Measurements from ENCODE around the gene OR51Q1.

The OR51Q1 gene, protein sequence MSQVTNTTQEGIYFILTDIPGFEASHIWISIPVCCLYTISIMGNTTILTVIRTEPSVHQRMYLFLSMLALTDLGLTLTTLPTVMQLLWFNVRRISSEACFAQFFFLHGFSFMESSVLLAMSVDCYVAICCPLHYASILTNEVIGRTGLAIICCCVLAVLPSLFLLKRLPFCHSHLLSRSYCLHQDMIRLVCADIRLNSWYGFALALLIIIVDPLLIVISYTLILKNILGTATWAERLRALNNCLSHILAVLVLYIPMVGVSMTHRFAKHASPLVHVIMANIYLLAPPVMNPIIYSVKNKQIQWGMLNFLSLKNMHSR
- 0 reads per million in 3 experiments for total RNA-seq

DNA sequence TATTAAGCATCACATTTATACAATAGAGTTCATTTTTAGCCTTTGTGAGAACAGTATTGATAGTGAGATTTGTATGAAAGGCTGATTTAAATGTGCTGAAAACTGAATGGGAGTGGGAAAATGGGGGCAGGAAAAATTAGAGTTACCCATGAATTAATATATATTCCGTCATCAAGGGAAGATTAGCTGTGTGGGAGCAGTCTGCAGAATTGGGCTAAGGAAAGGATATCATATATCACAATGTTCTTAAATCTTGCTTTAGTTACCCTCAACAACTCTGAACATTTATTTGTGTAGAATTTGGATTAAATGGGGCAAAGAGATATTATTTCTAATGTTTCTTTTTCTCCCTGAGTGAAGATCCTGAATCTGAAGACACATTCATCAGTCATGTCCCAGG, at the start of gene OR51Q1:
TSS of gene OR51Q1 (plus strand) at position 301 of the 400 bp plus-strand sequence. CDS start at position 391, 90 bp downstream.
- DNase-seq: no peak

DNA sequence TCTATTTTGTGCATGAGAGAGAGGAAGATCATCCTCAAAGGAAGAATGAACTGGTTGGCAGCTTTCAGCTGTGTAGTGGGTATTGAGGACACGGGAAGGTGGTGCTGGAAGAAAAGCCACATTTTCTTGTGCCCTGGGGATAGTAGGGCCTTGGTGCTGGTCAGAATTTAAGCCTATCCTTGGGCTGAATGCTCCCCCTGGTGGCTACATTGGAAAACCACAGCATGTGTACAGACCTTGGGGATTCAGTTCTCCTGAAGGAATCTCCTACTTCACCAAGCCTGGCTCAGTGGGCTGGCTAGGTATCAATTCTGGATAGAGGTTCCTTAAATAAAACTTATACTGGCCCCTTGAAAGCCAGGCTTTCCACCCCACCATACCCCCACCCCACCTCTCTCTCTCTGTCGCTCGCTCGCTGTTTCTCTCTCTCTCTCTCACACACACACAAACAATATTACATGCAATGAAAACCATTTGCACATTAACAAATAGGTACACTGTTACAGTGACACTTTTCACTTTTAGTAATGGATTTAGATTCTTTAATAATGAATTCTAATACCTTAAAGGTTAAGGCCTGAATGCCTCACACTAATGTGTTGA, 41.1 kb upstream of the OR51Q1 start:
- no peak for DNase-seq

DNA sequence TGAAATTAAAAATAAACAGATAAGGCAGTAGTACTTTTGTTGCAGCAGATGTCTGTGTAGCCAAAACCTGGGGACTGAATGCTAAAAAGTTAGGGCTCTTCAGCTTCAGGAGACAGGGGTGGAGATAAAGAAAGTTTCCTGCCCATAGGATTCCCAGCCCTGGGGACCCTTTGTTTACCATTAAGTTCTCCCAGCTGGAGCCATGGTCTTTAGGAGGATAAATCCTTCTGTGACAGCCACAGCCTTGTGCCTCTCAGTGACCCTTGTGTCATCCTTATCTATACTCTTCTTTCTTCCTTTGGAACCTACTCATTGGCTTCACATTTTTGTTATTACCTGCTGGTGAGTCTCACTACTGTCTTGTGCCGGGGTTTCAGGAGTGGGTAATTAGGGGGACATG, 38.3 kb upstream of the OR51Q1 start, which contains the start of gene OR51M1:
TSS of gene OR51M1 (plus strand) at position 237 of the 400 bp plus-strand sequence. CDS start 5,587 bp downstream, outside the sequence.
- no peak for DNase-seq

DNA sequence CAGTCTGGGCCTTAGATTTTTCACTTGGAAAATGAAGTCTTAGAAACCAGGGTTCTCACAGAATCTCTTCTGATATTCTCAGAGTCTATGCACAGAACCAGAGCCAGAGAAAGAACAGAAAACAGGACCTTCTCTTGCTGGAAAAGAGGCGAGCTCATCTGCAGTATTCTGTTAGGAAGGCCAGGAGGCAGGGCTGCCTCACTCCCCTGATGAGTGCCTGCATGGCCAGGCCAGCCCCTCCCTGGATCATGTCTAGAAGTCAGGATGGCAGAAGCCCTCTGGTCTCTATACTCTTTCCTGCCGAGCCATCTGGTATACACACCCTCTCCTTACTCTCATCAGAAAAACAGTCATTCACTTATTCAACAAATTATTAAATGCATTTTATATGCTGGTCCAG, 37.6 kb upstream of the OR51Q1 start:
- DNase-seq: no peak

DNA sequence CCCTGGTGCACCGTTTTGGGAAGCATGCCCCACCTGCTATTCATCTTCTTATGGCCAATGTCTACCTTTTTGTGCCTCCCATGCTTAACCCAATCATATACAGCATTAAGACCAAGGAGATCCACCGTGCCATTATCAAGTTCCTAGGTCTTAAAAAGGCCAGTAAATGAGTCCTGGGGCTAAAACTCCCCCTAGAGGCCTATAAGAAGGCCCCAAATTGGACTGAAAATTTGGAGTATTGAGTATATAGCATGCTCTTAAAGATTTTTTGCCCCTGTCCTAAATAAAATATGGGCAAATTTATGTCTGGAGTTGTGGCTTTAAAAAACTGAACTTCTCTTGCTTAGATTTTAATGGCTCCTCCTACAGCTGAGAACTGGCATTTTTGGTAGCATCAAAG, 31.7 kb upstream of the OR51Q1 start:
- DNase-seq: no peak

DNA sequence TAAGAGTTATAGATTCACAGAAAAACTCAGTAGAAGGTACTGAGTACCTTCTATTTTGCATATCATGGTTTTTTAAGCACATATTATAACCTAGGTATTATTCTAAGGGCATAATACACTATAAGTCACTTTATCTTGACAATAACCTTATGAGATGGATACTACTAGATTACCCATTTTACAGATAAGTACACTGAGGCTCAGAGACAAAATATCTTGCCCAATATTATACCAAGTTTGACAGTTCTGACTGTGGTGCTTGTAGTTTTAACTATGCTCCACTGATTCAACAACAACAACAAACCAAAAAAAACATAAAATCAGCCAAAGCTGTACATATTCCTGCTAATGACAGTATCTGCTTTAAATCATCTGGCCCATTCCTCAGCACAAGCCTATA, 27.8 kb upstream of the OR51Q1 start:
- DNase-seq: no peak

DNA sequence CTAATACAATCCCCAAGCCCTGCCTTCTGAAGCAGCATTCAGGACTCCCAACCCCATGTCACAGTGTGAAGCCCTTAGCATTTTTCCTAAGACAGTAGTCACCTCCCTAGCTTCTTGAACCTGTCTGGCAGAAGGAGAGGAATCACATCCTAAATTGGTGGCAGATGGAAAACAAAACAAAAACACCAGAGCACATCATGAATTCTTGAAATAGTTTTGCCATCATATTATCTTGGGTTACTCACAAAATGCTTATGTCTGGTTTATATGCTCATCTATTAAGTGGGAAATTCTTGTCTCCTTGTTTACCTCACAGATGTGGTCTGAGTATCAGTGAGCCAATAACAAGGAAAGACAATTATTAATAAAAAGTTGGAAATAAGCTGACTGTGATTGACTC, 23.0 kb upstream of the OR51Q1 start:
- DNase-seq: no peak

DNA sequence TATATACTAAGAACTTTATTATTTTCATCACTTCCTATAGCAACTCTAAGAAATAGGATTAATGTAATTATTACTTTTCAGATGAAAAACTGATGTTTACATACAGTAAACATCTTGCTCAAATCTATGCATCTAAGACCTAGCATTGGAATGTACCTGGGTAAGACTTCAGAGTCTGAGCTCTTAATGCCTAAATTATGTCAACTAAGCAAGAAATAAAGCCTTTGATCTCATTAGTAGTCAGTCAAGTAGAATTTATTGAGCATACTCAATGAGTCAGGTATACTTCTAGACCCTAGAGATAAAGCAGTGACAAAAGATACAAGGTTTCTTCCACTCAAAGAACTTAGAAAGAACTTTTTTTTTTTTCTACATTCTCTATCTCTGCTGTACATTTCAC, 16.7 kb upstream of the OR51Q1 start:
- no peak for DNase-seq

DNA sequence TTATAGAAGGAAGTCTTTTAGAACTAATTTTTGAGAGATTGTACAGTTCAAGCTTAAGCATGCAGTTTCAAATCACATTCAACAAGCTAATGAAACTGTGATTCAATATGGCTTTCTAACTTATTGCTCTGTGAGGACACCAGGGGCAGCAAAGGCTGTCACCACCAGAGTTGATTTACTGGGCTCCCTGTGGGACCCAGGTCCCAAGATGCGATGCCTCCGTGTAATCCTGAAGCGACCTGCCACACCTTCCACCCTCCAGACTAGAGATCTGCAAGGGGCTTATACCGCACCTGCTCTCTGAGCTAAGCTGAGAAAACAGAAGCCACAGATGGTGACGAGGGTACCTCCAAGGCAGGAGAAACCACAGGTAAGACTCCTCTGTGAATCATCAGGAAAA, 918 bp upstream of the OR51Q1 start:
- no peak for DNase-seq

DNA sequence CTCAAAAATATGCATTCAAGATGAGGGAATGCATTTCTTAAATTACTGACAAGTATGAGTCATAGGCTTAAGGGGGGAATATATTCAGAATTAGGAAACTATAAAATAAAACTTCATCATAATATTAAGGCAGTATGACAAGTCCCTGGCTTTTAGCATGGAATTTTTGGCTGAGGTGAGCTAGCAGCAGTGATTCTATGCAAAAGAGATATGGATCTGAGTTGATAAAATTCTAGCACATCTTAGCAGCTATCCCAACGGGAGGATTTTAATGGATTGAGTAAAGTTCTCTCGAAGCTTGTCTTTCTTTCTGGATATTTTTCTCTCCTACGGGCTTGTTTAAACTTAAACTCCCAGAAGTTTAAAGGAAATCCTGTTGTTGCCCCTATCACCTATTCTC, 1.2 kb downstream of the OR51Q1 start:
- DNase-seq: no peak

DNA sequence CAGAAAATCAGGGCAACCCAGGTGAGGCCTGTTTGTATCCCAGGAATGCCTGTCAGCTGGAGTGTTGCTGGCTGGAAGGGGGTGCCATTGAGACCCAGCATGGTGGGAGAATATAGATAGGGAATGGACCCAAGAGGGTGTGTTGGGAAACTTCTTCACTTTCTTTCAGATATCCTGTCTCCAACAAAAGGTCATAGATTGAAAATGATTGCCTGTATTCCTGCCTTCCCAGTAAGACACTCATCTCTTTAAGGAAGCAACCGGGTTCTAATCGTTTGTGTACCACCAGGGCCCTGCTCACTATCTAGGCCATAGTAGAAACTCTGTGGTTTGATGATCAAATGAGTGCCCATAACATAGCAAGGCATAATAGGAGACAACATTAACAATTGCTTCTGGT, 19.5 kb downstream of the OR51Q1 start, which contains the start of gene OR51I1:
TSS of gene OR51I1 (minus strand) at position 101 of the 400 bp plus-strand sequence. CDS start at position 101, 0 bp downstream.
- DNase-seq: no peak

DNA sequence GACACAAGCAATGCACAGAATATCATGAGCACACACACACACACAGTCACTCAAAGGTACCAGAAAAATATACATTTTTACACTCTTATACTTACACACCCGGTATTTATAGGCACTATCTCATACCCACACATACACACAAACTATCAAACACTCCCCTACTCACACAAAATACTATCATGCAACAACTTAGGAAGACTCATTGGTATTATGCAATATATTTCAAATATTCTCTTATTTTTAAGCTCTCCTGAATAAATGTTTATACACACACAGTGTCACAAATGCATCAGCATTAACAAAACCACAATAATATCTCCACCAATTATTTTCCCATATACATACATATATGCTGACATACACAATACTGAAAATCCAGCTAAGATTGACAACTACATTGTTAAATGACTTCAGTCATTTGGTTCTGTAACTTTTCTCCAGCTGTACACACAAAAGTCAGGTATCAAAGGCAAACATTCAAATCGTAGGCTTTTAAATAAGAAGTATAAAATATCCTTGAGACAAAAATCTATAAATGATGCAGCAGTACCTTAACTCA, 22.0 kb downstream of the OR51Q1 start:
- no peak for DNase-seq

DNA sequence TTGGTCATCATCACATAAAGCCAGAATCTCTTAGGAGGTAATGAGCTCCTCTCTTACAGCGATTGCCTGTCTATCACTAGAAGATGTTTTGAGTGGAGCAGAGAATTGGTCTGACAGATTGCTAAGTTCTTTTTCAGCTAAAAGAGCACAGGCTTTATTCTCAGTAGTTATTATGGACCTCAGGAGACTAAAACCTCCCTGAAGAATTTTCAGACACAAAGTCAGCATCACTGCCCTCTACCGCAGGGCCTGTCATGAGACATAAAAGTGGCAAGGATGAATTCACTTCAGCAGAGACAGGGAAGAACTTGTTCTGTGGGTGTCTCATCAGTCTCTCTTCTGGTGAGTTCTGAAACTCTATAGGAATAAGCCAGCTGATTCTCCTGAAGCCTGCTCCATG, 27.1 kb downstream of the OR51Q1 start, which contains the start of gene OR51I2:
TSS of gene OR51I2 (plus strand) at position 301 of the 400 bp plus-strand sequence. CDS start 4,166 bp downstream, outside the sequence.
- DNase-seq: no peak

DNA sequence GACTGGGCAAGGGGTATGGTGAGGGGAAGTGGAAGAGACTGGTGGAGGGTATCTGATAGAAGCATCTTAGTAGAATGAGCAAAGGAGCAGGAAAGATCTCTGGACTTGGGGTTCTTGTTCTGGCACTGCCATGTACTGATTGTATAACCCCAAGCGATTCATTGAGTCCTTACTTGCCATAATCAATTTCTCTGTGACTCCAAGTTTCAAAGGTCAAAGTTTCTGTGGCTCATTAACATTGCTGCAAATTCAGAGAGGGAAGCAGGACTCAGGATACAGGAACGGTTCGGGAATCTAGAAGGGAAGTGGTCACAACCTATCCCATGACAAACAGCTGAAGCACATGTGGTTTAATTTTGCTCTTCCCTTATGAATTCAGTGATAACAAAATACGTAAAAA, 27.5 kb downstream of the OR51Q1 start:
- DNase-seq: no peak

DNA sequence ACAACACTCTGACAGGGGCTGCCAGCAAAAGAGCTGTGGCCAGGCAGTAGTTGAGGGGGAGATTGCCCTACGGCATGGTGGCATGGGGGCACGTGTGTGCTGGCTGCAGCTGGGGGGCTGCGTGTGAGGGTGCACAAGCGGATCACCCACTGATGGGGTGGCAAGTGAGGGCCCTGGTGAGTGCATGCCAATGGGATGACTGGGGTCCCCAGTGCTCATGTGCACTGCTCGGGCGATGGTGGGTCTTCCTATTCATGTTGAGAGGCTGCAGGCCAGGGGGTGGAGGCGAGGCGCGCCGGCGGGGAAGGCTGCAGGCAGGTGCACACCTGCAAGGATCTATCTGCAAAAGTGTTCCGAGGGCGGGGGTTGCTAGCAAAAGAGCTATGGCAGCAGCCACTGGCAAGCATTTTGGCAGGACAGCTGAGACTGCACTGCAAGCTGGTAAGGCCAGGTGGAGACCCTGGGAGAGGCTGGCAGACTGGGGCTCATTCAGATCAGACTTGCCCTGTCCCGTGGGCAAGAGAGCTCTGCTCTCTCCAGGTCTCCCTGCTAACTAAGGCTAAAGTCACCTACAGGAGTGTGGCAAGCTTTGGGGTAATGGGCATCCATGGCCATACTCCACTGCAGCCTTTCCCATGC, 39.2 kb downstream of the OR51Q1 start:
- no peak for DNase-seq

DNA sequence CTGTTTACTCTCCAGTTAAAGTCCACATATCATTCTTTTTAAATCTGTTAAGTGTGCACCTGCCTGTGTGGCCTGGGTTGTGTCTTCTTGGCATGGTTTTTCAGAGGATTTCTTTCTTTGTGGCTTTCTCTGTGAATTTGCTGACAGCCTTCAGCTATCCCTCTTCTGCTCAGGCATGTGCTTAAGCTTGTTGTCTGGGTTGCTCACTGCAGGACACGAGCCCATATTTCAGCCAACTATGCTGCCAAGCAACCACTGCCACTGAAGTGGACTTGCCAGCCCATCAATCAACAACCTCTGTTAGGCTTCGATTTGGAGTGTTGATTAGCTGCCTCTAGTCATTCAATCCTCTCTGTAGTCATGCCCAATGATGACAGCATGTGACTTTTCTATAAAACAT, 45.6 kb downstream of the OR51Q1 start:
- DNase-seq: no peak
